GM19467 (cell line): ENCODE results near the gene ALG3.

Experiments used
- ATAC-seq: cut with Tn5 transposase; IDR thresholded peaks from one replicate; pipeline ENCODE4 v1.9.1; 2021; ENCODE audit warnings: mild to moderate bottlenecking, moderate library complexity; ENCODE audit not compliant: unreplicated experiment

Gene ALG3

DNA sequence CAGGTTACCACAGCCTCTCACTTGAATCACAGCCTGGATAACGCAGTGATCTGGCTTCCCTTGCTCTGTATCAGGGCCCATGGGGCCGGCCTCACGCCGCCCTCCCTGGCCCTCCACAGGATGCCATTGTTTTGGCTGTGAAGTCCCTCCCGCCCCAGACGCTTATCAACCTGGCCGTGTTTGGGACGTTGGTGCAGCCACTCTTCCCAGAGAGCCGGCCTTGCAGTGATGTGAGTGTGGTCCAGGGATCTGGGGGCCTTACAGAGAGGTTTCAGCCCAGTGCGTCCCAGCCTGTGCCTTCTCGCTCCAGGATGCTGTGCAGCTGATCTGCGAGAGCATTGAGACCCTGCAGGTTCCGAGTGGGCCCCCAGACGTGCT, 12.7 kb downstream of the ALG3 start:
- no peak for ATAC-seq

DNA sequence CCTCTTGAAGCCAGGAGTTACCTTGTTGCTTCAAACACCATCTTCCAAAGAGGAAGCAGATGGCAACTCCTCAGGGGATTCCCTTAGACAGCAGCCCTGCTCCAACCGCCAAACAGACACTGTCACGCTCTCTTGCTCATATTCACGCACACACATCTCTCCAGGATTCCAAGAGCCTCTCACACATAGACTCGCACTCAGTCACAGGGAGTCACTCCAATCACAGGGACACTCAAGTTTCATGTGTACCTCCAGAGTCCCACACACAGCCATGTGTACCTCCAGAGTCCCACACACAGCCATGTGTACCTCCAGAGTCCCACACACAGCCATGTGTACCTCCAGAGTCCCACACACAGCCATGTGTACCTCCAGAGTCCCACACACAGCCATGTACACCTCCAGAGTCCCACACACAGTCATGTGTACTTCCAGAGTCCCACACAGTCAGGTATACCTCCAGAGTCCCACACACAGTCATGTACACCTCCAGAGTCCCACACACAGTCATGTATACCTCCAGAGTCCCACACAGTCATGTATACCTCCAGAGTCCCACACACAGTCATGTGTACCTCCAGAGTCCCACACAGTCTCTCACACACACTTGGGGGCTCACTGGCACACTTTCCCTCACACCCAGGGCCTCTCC, 13.3 kb downstream of the ALG3 start:
- ATAC-seq = no peak

- no peak for ATAC-seq
These were observed 13.9 kb downstream of the ALG3 start for GRCh38 chr3:184234671-184235380.

DNA sequence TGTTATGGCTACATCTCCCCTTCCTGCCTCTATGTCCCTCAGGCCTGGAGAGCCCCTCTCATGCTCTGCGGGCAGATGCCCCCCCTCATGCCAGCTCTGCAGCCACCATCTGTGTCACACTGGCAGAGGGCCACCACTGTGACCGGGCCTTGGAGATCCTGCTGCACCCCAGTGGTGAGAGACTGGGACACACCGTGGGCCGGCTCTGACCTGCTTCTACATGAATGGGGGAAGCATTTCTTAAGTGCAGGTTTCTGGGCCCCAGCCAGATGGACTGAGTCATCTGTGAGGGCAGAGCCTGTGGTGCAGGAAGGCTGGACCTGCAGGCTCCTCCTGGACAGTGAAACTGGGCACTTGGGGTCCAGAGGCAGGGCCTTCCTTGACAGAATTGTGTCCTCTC, 14.5 kb downstream of the ALG3 start:
- no peak for ATAC-seq

GRCh38 chr3:184233127-184233843, 15.5 kb downstream of the ALG3 start:
- no peak for ATAC-seq

DNA sequence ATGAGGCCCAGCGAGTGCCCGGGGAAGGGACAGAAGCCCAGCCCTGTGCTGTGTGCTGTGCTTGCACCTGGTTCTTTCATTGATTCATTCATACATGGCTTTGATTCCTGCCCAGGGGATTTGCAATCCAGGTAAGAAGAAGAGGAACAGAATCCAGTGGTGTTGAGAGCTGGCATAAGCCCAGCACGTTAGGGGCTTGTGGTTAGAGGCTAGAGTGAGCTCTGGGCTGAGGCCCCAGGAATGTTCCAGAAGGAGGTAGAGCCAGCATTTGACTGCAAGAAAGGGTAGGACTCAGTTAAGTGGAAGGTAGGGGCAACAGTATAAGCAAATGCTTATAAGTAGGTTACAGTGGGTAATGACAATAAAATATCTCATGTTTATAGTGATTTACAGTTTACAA, 17.1 kb downstream of the ALG3 start:
- no peak for ATAC-seq

GRCh38 chr3:184230603-184231528, 17.9 kb downstream of the ALG3 start:
- no peak for ATAC-seq

GRCh38 chr3:184230081-184230602, 18.6 kb downstream of the ALG3 start:
- no peak for ATAC-seq

GRCh38 chr3:184229394-184230080, 19.2 kb downstream of the ALG3 start, which contains the start of gene VWA5B2:
Gene VWA5B2 (plus strand): TSS chr3:184229585. CDS start chr3:184230529, 944 bp downstream.
- ATAC-seq = peak; percentile 82

- no peak for ATAC-seq
These were observed 20.2 kb downstream of the ALG3 start for GRCh38 chr3:184228376-184229137.

DNA sequence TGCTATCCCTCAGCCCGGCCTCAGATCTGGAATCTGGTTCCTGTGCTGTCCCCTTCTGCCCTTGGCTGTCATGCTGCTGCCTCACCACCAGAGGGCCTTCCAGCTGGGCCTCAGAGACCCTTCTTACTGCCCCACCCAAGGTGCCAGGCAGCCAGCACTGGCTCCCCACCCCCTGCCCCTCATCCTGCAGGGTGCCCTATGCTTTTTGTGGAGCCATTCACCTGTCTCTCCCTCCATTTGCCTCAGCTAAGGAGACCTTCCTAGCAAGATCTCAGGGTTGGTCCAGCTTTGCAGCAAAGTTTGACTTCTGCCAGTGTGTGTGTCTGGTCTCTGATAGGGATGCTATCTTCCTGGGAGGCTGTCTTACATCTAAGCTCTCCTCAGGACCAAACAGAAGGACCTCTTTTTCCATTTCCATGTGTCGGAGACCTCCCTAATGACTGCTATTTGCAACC, 21.3 kb downstream of the ALG3 start:
- no peak for ATAC-seq

DNA sequence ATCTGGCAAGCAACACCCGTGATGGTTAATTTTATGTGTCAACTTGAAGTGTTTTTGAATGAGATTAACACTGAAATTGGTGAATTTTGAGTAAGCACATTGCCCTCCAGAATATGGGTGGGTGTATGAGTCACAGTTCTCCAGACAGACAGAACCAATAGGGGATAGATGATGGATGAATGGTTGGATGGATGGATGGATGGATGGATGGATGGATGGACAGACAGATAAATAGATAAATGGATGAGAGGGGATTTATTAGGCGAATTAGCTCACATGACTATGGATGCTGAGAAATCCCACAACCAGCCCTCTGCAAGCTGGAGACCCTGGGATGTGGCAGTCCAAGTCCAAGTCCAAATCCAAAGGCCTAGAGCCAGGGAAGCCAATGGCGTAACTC, 24.8 kb downstream of the ALG3 start:
- ATAC-seq = no peak

DNA sequence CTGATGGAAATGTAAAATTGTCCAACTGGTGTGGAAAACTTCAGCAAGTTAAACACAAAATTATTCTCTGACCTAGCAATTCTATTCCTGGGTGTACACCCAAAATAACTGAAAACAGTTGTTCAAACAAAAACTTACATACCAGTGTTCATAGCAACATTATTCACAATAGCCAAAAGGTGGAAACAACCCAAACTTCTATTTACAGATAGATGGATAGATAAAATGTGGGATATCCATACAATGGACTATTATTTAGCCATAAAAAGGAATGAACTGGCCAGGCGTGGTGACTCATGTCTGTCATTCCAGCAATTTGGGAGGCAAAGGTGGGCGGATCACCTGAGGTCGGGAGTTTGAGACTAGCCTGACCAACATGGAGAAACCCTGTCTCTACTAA, 26.2 kb downstream of the ALG3 start:
- no peak for ATAC-seq

- ATAC-seq = no peak
These were observed 29.9 kb downstream of the ALG3 start for GRCh38 chr3:184218814-184219213.

GRCh38 chr3:184211718-184212117, 37.0 kb downstream of the ALG3 start:
- no peak for ATAC-seq

GRCh38 chr3:184211297-184211696, 37.5 kb downstream of the ALG3 start:
- no peak for ATAC-seq

DNA sequence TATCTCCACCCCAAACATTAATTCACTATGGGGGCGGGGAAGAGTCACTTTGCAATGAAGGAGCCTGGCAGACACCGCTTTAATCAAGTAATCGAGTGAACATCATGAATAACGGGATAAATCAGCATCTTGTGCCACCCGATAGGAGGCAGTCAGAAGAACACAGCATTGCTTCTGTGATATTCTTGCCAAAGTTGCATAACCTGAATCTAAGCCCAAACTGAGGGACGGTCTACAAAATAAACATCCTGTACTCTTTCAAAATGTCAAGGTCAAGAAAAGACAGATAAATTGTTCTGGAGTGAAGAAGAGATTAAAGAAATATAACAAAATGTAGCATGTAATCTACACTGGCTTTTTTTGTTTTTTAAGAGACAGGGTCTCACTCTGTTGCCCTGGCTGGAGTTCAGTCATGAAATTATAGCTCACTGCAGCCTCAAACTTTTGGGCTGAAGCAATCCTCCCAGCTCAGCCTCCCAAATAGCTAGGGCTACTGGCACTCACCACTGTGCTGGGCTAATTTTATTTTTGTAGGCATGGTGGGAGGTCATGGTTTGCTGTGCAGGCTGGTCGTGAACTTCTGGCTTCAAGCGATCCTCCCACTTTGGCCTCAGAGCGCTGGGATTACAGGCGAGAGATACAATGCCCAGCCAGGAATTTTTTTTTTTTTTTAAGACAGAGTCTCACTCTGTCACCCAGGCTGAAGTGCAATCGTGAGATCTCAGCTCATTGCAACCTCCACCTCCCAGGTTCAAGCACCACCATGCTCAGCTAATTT, 39.4 kb downstream of the ALG3 start:
- ATAC-seq = no peak

DNA sequence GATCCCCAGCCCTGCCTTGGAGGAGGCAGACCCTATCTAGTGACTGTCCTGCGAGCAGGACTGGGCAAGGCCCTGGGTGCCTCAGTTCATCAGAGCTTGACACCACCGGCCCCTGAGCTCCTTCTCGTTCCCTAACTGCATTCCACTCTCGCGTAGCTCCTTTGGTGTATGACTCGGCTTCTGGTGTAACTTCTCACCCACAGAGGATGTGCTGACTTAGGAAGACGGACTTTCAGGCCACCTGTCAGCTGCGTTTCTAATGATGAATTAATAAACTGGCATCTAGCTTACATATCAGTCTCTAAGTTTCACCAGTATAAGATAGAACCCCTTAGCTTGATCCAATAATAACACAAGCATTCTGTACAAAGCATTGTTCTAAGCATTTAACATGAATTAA, 45.2 kb downstream of the ALG3 start:
- ATAC-seq = no peak

- no peak for ATAC-seq
These were observed 47.9 kb downstream of the ALG3 start for GRCh38 chr3:184200825-184201224.
